Measurements from ENCODE around the gene KIRREL3. TPM values are rescaled to one million over a fixed set of nuclear protein-coding genes. Genes with fewer than 3 reads are reported as not detected.
"Not testable (repeated sequence)": the region's sequence is repeated elsewhere in the genome, so short reads cannot be mapped to it uniquely, and the experiment has no call there.

Gene KIRREL3
- polyA plus RNA-seq, 1 donor (not counting 4 experiments of a cell fraction or from before 2014, with no cell fraction given), result 0.04 TPM

DNA sequence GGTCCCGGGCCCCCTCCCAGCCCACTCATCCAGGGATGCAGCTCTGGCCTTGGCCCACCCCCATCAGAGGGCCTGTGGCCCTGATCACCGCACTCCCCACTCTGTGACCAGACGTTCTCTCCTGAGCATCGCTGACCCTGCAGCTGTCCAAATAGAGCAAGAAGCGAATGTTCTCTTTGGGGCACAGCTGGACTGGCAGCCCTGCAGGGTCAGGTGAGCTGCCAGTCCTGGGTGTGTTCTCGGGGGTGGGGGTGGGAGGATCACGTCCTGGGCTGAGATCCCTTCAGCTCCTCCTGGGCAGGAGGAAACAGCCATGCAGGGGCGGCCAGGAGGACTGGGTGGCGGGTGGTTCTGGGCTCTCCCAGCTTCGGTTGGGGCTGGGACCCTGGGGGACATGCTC lies 618.6 kb downstream of the KIRREL3 start:
- H3K36me3 ChIP-seq (ENCODE audit: control insufficient read depth in 2 of 2, extremely low read depth in 1 of 2, insufficient read depth in 2 of 2, low read length in 2 of 2); H4K20me1 ChIP-seq (ENCODE audit: control insufficient read depth, extremely low read depth, insufficient read depth, low read length); H3K4me2 ChIP-seq (ENCODE audit: control insufficient read depth, extremely low read depth, insufficient read depth, low read depth, low read length); H3K27ac ChIP-seq (ENCODE audit: control insufficient read depth, insufficient read depth, low read length); FAIRE-seq; H3K9me1 ChIP-seq (ENCODE audit: control insufficient read depth, extremely low read depth, insufficient read depth, low read length); H3K4me3 ChIP-seq (ENCODE audit: control insufficient read depth in 2 of 3, extremely low read depth in 1 of 3, insufficient read depth in 2 of 3, low read depth in 1 of 3, low read length in 3 of 3); H3K9me3 ChIP-seq (ENCODE audit: control insufficient read depth, low read depth, low read length); H3K4me1 ChIP-seq (ENCODE audit: control insufficient read depth, extremely low read depth, insufficient read depth, low read length); H3K27me3 ChIP-seq (ENCODE audit: control insufficient read depth, extremely low read depth, insufficient read depth, low read length); DNase-seq (ENCODE audit: low read depth, low spot score); H2AFZ ChIP-seq (ENCODE audit: control insufficient read depth, low read length); dilution Hi-C loops (cut with MboI; ENCODE audit: extremely low pct_ligation_motif_present, low sequenced_read_pairs); H3K9ac ChIP-seq (ENCODE audit: control insufficient read depth, extremely low read depth, insufficient read depth, low read length): not testable (repeated sequence)
- peaks cover 34% of the 10 kb centered on the region for H3K79me2 ChIP-seq (ENCODE audit: control insufficient read depth, insufficient read depth, low read length)

DNA sequence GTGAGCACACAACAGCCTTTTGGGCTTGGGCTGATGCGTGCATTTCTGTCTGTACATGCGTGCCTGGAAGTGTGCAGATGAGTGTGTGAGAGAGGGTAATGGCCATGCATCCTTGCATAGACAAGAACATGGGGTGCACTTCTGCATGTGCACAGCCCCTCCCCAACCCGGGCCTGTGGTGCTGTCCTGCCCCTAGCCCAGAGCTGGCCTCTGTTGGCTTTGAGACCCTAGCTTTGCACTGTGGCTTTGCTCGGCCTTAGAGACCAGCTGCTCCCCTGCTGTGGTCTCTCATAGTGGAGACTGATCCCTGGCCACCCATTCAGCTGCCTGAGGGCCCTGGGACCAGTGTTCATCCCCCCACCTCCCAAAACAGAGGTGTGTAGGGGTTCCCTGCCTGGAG lies 619.7 kb downstream of the KIRREL3 start:
- H3K79me2 ChIP-seq (ENCODE audit: control insufficient read depth, insufficient read depth, low read length), result peaks cover 30% of the 10 kb centered on the region
- DNase-seq (ENCODE audit: low read depth, low spot score) (no peak), FAIRE-seq (no peak)
- H3K27me3 ChIP-seq (ENCODE audit: control insufficient read depth, extremely low read depth, insufficient read depth, low read length), result no peaks in the 10 kb centered on the region
- no peak overlapping the region for H3K27ac ChIP-seq (ENCODE audit: control insufficient read depth, insufficient read depth, low read length)
- dilution Hi-C loops (cut with MboI; ENCODE audit: extremely low pct_ligation_motif_present, low sequenced_read_pairs), result no loop called here
- TF ChIP-seq, protein P1, sequence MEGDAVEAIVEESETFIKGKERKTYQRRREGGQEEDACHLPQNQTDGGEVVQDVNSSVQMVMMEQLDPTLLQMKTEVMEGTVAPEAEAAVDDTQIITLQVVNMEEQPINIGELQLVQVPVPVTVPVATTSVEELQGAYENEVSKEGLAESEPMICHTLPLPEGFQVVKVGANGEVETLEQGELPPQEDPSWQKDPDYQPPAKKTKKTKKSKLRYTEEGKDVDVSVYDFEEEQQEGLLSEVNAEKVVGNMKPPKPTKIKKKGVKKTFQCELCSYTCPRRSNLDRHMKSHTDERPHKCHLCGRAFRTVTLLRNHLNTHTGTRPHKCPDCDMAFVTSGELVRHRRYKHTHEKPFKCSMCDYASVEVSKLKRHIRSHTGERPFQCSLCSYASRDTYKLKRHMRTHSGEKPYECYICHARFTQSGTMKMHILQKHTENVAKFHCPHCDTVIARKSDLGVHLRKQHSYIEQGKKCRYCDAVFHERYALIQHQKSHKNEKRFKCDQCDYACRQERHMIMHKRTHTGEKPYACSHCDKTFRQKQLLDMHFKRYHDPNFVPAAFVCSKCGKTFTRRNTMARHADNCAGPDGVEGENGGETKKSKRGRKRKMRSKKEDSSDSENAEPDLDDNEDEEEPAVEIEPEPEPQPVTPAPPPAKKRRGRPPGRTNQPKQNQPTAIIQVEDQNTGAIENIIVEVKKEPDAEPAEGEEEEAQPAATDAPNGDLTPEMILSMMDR (optimal IDR thresholded peaks at IDR 0.05 in 1 of 3, IDR thresholded peaks at IDR 0.05 in 1 of 3, conservative IDR thresholded peaks at IDR 0.05 in 1 of 3; ENCODE audit: extremely low read depth in 1 of 3, insufficient read depth in 2 of 3, low read length in 3 of 3), result no peak
- TF ChIP-seq EZH2 (IDR thresholded peaks at IDR 0.05; ENCODE audit: low read length), result no peak
- H3K9me1 ChIP-seq (ENCODE audit: control insufficient read depth, extremely low read depth, insufficient read depth, low read length), result peaks cover 2% of the 10 kb centered on the region
- no peaks in the 10 kb centered on the region for H3K9me3 ChIP-seq (ENCODE audit: control insufficient read depth, low read depth, low read length)
- H3K9ac ChIP-seq (ENCODE audit: control insufficient read depth, extremely low read depth, insufficient read depth, low read length), result no peak overlapping the region
- no peak overlapping the region for H2AFZ ChIP-seq (ENCODE audit: control insufficient read depth, low read length)
- H3K4me3 ChIP-seq (ENCODE audit: control insufficient read depth in 2 of 3, extremely low read depth in 1 of 3, insufficient read depth in 2 of 3, low read depth in 1 of 3, low read length in 3 of 3), result no peak overlapping the region
- H3K36me3 ChIP-seq (ENCODE audit: control insufficient read depth in 2 of 2, extremely low read depth in 1 of 2, insufficient read depth in 2 of 2, low read length in 2 of 2), result peaks cover 0 to 2% of the 10 kb centered on the region in 2 experiments
- no peaks in the 10 kb centered on the region for H4K20me1 ChIP-seq (ENCODE audit: control insufficient read depth, extremely low read depth, insufficient read depth, low read length)
- no peak overlapping the region for H3K4me2 ChIP-seq (ENCODE audit: control insufficient read depth, extremely low read depth, insufficient read depth, low read depth, low read length)
- H3K4me1 ChIP-seq (ENCODE audit: control insufficient read depth, extremely low read depth, insufficient read depth, low read length), result no peaks in the 10 kb centered on the region

DNA sequence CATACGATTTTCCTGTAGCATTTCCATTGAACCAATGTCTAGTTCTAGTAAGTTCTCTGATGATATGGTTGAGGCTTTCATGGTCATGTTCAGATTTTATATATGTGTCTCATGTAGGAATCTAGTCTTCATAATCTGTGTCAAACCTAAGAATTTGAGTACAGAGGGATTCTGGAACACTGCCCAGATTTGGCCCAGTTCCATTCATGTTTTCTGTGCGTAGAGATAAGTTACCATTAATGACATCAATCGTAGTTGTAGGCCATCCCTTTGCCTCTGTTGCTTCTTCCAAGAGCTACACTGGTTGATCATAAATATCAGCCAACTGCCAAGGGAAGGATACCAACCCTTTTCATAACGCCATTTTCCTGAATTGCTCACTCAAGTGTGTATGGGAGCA lies 621.8 kb downstream of the KIRREL3 start:
- DNase-seq (ENCODE audit: low read depth, low spot score), result no peak
- H3K79me2 ChIP-seq (ENCODE audit: control insufficient read depth, insufficient read depth, low read length), result peaks cover 38% of the 10 kb centered on the region
- no peak for FAIRE-seq

More for the DNA sequence above, 621.8 kb downstream of the KIRREL3 start:
- TF ChIP-seq, protein P1 (optimal IDR thresholded peaks at IDR 0.05 in 1 of 3, IDR thresholded peaks at IDR 0.05 in 1 of 3, conservative IDR thresholded peaks at IDR 0.05 in 1 of 3; ENCODE audit: extremely low read depth in 1 of 3, insufficient read depth in 2 of 3, low read length in 3 of 3), result no peak
- TF ChIP-seq EZH2 (IDR thresholded peaks at IDR 0.05; ENCODE audit: low read length), result no peak
- H3K4me3 ChIP-seq (ENCODE audit: control insufficient read depth in 2 of 3, extremely low read depth in 1 of 3, insufficient read depth in 2 of 3, low read depth in 1 of 3, low read length in 3 of 3), result no peak overlapping the region
- no peaks in the 10 kb centered on the region for H3K9me3 ChIP-seq (ENCODE audit: control insufficient read depth, low read depth, low read length)
- peaks cover 5% of the 10 kb centered on the region for H3K4me1 ChIP-seq (ENCODE audit: control insufficient read depth, extremely low read depth, insufficient read depth, low read length)
- H4K20me1 ChIP-seq (ENCODE audit: control insufficient read depth, extremely low read depth, insufficient read depth, low read length), result no peaks in the 10 kb centered on the region
- no peak overlapping the region for H3K27ac ChIP-seq (ENCODE audit: control insufficient read depth, insufficient read depth, low read length)
- H3K9ac ChIP-seq (ENCODE audit: control insufficient read depth, extremely low read depth, insufficient read depth, low read length), result no peak overlapping the region
- peaks cover 2% of the 10 kb centered on the region for H3K9me1 ChIP-seq (ENCODE audit: control insufficient read depth, extremely low read depth, insufficient read depth, low read length)
- H3K36me3 ChIP-seq (ENCODE audit: control insufficient read depth in 2 of 2, extremely low read depth in 1 of 2, insufficient read depth in 2 of 2, low read length in 2 of 2), result peaks cover 0 to 2% of the 10 kb centered on the region in 2 experiments
- H2AFZ ChIP-seq (ENCODE audit: control insufficient read depth, low read length), result no peak overlapping the region
- H3K27me3 ChIP-seq (ENCODE audit: control insufficient read depth, extremely low read depth, insufficient read depth, low read length), result no peaks in the 10 kb centered on the region
- no peak overlapping the region for H3K4me2 ChIP-seq (ENCODE audit: control insufficient read depth, extremely low read depth, insufficient read depth, low read depth, low read length)
- dilution Hi-C loops (cut with MboI; ENCODE audit: extremely low pct_ligation_motif_present, low sequenced_read_pairs), result no loop called here
